ENCODE measurements around the gene CIZ1. TPM values are rescaled to one million over a fixed set of nuclear protein-coding genes. Genes with fewer than 3 reads are reported as not detected.

CIZ1 gene
- total RNA-seq, 1 donor from 2014 or later: 156 TPM

DNA sequence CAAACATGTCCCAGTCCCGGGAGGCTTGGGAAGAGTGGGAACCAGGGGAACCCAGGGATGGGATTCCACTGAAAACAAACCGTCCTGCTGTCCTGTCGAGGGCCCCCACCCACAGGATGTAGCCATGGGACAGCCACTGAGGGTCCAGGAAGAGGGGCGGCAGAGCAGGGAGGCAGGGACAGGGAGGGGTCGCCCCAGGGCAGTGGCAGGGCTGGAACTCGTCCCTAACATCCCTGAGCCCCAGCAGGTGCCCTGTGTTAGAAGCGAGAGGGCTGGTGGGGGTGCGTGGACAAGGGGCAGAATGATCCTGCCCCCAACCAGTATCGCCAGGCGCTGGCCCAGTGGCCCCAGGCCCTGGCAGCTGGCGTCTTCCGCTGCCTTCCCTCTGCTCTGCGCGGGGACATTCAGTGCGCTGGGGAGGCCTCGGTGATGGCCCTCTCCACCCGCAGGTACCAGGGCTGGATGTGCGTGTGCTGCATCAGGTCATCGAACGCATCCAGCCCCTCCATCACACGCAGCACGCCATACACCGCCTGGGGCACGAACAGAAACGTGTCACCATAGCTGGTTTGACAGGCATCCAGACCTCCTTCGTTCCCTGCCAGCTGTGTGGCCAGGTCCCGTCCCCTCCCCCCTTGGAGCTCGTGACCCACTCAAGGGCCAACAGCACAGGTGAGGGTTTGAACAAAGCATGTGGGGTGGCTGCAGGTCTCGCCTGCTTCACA lies 70.5 kb downstream of the CIZ1 start:
- H3K4me1 Mint-ChIP-seq (ENCODE audit: unreplicated experiment): peaks cover 11% of the 10 kb centered on the region
- TF ChIP-seq, protein P1, sequence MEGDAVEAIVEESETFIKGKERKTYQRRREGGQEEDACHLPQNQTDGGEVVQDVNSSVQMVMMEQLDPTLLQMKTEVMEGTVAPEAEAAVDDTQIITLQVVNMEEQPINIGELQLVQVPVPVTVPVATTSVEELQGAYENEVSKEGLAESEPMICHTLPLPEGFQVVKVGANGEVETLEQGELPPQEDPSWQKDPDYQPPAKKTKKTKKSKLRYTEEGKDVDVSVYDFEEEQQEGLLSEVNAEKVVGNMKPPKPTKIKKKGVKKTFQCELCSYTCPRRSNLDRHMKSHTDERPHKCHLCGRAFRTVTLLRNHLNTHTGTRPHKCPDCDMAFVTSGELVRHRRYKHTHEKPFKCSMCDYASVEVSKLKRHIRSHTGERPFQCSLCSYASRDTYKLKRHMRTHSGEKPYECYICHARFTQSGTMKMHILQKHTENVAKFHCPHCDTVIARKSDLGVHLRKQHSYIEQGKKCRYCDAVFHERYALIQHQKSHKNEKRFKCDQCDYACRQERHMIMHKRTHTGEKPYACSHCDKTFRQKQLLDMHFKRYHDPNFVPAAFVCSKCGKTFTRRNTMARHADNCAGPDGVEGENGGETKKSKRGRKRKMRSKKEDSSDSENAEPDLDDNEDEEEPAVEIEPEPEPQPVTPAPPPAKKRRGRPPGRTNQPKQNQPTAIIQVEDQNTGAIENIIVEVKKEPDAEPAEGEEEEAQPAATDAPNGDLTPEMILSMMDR (IDR thresholded peaks at IDR 0.05; ENCODE audit: unreplicated experiment): no peak
- H3K27ac Mint-ChIP-seq (ENCODE audit: unreplicated experiment): no peak overlapping the region
- DNase-seq (ENCODE audit: low spot score): no peak
- H3K36me3 Mint-ChIP-seq (ENCODE audit: low read depth, unreplicated experiment): peaks cover 3% of the 10 kb centered on the region
- H3K9me3 Mint-ChIP-seq (ENCODE audit: unreplicated experiment): no peaks in the 10 kb centered on the region
- peaks cover 2% of the 10 kb centered on the region for H3K27me3 Mint-ChIP-seq (ENCODE audit: unreplicated experiment)
- no peak overlapping the region for H3K4me3 Mint-ChIP-seq (ENCODE audit: unreplicated experiment)

DNA sequence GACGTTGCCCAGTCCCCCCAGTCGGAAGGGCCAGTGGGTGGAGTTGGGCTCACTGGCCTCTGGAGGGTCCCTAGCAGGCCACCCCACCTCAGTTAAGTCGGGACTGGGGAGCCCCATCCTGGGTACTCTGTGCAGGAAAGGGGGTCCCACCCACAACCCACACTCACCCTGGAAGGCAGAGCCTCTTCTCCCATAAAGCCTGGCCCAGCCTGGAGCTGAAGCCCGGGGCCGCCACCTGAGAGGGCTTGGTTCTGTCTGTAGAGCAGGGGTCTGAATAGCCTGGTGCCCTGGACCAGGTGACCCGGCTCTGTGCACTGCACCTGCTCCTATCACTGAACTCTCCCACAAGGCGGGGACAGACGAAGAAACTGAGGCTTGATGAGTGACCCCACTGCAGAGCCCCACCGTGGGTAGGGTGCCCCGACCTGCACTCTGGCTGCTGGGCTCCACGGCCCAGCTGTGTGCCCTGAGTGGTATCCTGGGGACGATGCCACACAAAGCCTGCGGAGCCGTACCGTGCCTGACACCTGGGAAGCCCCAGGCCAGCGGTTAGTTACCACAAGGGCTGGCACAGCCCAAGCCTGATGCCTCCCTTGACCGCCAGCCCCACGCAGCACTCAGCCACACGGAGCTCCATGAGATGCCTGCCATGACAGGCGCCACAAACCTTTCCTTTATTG lies 71.2 kb downstream of the CIZ1 start:
- H3K27ac Mint-ChIP-seq (ENCODE audit: unreplicated experiment): no peak overlapping the region
- H3K36me3 Mint-ChIP-seq (ENCODE audit: low read depth, unreplicated experiment): peaks cover 3% of the 10 kb centered on the region
- peaks cover 7% of the 10 kb centered on the region for H3K4me1 Mint-ChIP-seq (ENCODE audit: unreplicated experiment)
- TF ChIP-seq, protein P1 (IDR thresholded peaks at IDR 0.05; ENCODE audit: unreplicated experiment): no peak
- H3K4me3 Mint-ChIP-seq (ENCODE audit: unreplicated experiment): no peak overlapping the region
- DNase-seq (ENCODE audit: low spot score): no peak
- peaks cover 2% of the 10 kb centered on the region for H3K27me3 Mint-ChIP-seq (ENCODE audit: unreplicated experiment)
- H3K9me3 Mint-ChIP-seq (ENCODE audit: unreplicated experiment): no peaks in the 10 kb centered on the region

DNA sequence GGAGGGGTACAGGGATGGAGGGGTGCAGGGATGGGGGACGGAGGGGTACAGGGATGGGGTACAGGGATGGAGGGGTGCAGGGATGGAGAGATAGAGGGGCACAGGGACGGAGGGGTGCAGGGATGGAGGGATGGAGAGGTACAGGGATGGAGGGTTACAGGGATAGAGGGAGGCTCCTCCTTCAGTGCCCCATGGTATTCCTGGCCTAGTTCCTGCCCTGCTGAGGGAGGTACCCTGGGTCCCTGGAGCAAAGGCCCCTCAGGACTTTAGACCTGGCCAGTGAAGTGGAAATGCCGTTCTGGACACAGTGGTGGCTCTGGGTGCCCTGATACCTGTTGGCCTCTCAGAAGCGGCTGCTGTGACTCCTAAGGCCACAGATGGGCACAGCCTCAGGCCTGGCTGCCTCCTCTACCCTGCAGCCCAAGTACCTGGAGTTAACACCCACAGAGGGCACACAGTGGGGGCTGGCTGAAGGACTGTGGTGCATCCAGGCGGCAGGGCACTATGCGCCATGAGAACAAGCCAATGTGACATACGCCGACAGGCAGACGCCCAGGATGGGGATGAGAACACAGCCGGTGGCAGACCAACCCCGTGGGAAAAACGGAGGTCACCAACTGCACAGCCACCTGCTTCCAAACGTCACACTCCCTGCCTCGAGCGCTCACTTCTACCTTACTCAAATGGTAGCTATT lies 72.3 kb downstream of the CIZ1 start:
- H3K4me1 Mint-ChIP-seq (ENCODE audit: unreplicated experiment): peaks cover 2% of the 10 kb centered on the region
- DNase-seq (ENCODE audit: low spot score): no peak
- no peak overlapping the region for H3K27ac Mint-ChIP-seq (ENCODE audit: unreplicated experiment)
- TF ChIP-seq, protein P1 (IDR thresholded peaks at IDR 0.05; ENCODE audit: unreplicated experiment): no peak
- H3K4me3 Mint-ChIP-seq (ENCODE audit: unreplicated experiment): no peak overlapping the region
- H3K36me3 Mint-ChIP-seq (ENCODE audit: low read depth, unreplicated experiment): no peaks in the 10 kb centered on the region
- H3K27me3 Mint-ChIP-seq (ENCODE audit: unreplicated experiment): peaks cover 3% of the 10 kb centered on the region
- H3K9me3 Mint-ChIP-seq (ENCODE audit: unreplicated experiment): no peaks in the 10 kb centered on the region

DNA sequence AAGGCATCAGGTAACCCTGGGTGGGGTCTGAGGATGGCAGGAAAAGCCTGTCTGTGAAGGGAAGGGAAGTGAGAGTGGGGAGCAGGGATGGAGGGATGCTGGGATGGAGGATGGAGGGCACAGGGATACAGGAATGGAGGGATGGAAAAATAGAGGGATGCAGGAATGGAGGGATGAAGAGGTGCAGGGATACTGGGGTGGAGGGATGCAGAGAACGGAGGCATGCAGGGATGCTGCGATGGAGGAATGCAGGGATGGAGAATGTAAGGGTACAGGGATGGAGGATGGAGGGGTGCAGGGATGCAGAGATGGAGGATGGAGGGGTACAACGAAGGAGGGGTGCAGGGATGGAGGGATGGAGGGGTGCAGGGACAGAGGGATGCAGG lies 72.9 kb downstream of the CIZ1 start:
- TF ChIP-seq, protein P1 (IDR thresholded peaks at IDR 0.05; ENCODE audit: unreplicated experiment): no peak
- DNase-seq (ENCODE audit: low spot score): no peak
- Mint-ChIP-seq H3K4me3 (ENCODE audit: unreplicated experiment) (no peak overlapping the region), H3K27ac (ENCODE audit: unreplicated experiment) (no peak overlapping the region), H3K36me3 (ENCODE audit: low read depth, unreplicated experiment) (peaks cover 1% of the 10 kb centered on the region), H3K4me1 (ENCODE audit: unreplicated experiment) (peaks cover 2% of the 10 kb centered on the region), H3K27me3 (ENCODE audit: unreplicated experiment) (peaks cover 3% of the 10 kb centered on the region), H3K9me3 (ENCODE audit: unreplicated experiment) (no peaks in the 10 kb centered on the region)
